HCT116 (cell line): Measurements from ENCODE around the gene DNAJC7. TPM values are rescaled to one million over a fixed set of nuclear protein-coding genes. Genes with fewer than 3 reads are reported as not detected.

Source experiments
- ATAC-seq: fragments of 200-7000 bp; cut with Tn5 transposase; 2 replicates; pipeline ENCODE4 v1.9.1; 2020; ENCODE audit warnings: mild to moderate bottlenecking, moderate library complexity
- BruUV-seq: library from RNA; stranded (reverse); fragments of 400-500 nt; replicated peaks from 2 replicates; lab custom pipeline; 2021; lab: Mats Ljungman, UMichigan
- CTCF ChIA-PET: fragments of 300-600 bp; sonication (Branson Sonifier 250); formaldehyde crosslinking; loops from one replicate; lab custom pipeline; 2021; ENCODE audit warnings: antibody characterized with exemption; lab: Charles Lee
- POLR2A ChIA-PET: fragments of 300-600, 350-600 bp; sonication (Branson Sonifier 250); formaldehyde crosslinking; loops from one replicate; lab custom pipeline; 2021; ENCODE audit warnings: antibody characterized with exemption; lab: Charles Lee
- RAD21 ChIA-PET, 2 experiments: fragments of 300-600 bp; sonication (Branson Sonifier 250); formaldehyde crosslinking; loops; one replicate each; lab custom pipeline; 2023; ENCODE audit warnings: low total read pairs in 2 of 2; ENCODE audit not compliant: uncharacterized antibody in 2 of 2, unreplicated experiment in 2 of 2, low non-redundant PET in 1 of 2; lab: Charles Lee
- DNase-seq: peaks from one replicate; pipeline ENCODE4 v3.0.0-alpha.2; 2010; ENCODE audit warnings: low read depth, low spot score
- H2AFZ ChIP-seq: fragments of 200-600 bp; shearing (Covaris generic), sonication (generic); 2 replicates; pipeline ENCODE4 v1.6.1; 2017; ENCODE audit warnings: low read depth, mixed run types, mixed read lengths, antibody characterized with exemption, low read length; ENCODE audit not compliant: poor library complexity, severe bottlenecking
- H3K27ac ChIP-seq: 2 replicates; pipeline ENCODE4 v1.5.1; 2012; ENCODE audit warnings: low read depth, low read length
- H3K27me3 ChIP-seq: fragments of 200-600 bp; sonication (generic); 2 replicates; pipeline ENCODE4 v1.6.1; 2016; ENCODE audit warnings: mixed run types, low read length, mixed read lengths; ENCODE audit not compliant: insufficient read depth
- H3K36me3 ChIP-seq, 2 experiments: fragments of 200-500 bp in 1 of 2; fragments of 200-600 bp in 1 of 2; sonication (Bioruptor generic) in 1 of 2; sonication (generic) in 1 of 2; 2 replicates each; pipeline versions ENCODE4 v1.5.1 to v1.6.1; 2014 to 2016; ENCODE audit warnings: low read length in 2 of 2, inconsistent platforms in 1 of 2, mixed read lengths in 1 of 2, mixed run types in 1 of 2; ENCODE audit not compliant: insufficient read depth in 2 of 2, control insufficient read depth in 1 of 2
- H3K4me1 ChIP-seq, 2 experiments: fragments of 200-600 bp in 1 of 2; sonication (generic) in 1 of 2; 2 replicates each; pipeline versions ENCODE4 v1.5.1 to v1.6.1; 2012 to 2017; ENCODE audit warnings: low read length in 2 of 2, inconsistent platforms in 1 of 2, mild to moderate bottlenecking in 1 of 2, mixed read lengths in 1 of 2, mixed run types in 1 of 2, moderate library complexity in 1 of 2; ENCODE audit not compliant: insufficient read depth in 2 of 2, control insufficient read depth in 1 of 2
- H3K4me2 ChIP-seq: fragments of 200-600 bp; sonication (generic); 2 replicates; pipeline ENCODE4 v1.6.1; 2017; ENCODE audit warnings: mixed run types, low read length, mixed read lengths
- H3K4me3 ChIP-seq, 2 experiments: fragments of 200-600 bp in 1 of 2; sonication (generic) in 1 of 2; replicated peaks in 1 of 2; 2 replicates each; pipeline ENCODE4 v1.5.1; 2011 to 2016; ENCODE audit warnings: low read length in 2 of 2, control low read depth in 1 of 2, low read depth in 1 of 2, mild to moderate bottlenecking in 1 of 2, mixed read lengths in 1 of 2, mixed run types in 1 of 2
- H3K79me2 ChIP-seq: fragments of 200-600 bp; sonication (generic); 2 replicates; pipeline ENCODE4 v1.6.1; 2017; ENCODE audit warnings: mild to moderate bottlenecking, mixed run types, low read length, moderate library complexity, mixed read lengths; ENCODE audit not compliant: insufficient read depth
- H3K9ac ChIP-seq: fragments of 200-600 bp; sonication (generic); 2 replicates; pipeline ENCODE4 v1.6.1; 2016; ENCODE audit warnings: low read length, mixed read lengths
- H3K9me2 ChIP-seq: fragments of 200-600 bp; sonication (generic), shearing (Covaris generic); 2 replicates; pipeline ENCODE4 v1.6.1; 2017; ENCODE audit warnings: mixed run types, mild to moderate bottlenecking, moderate library complexity; ENCODE audit not compliant: insufficient read depth
- H3K9me3 ChIP-seq, 2 experiments: fragments of 200-500 bp in 1 of 2; fragments of 200-600 bp in 1 of 2; sonication (Bioruptor generic) in 1 of 2; sonication (generic) in 1 of 2; 2 replicates each; pipeline ENCODE4 v1.6.1; 2014 to 2017; ENCODE audit warnings: low read length in 2 of 2, mixed read lengths in 2 of 2, inconsistent platforms in 1 of 2, low read depth in 1 of 2, mild to moderate bottlenecking in 1 of 2, mixed run types in 1 of 2, moderate library complexity in 1 of 2; ENCODE audit not compliant: control insufficient read depth in 1 of 2, insufficient read depth in 1 of 2
- H4K20me1 ChIP-seq: fragments of 200-600 bp; sonication (generic), shearing (Covaris generic); 2 replicates; pipeline ENCODE4 v1.6.1; 2017; ENCODE audit warnings: mixed run types, mild to moderate bottlenecking, moderate library complexity; ENCODE audit not compliant: insufficient read depth
- ATF3 ChIP-seq: IDR thresholded peaks from 2 replicates; pipeline ENCODE4 v1.6.1; 2012
- CBX3 ChIP-seq: IDR thresholded peaks from 2 replicates; pipeline ENCODE4 v1.6.1; 2012; ENCODE audit warnings: low read depth
- CEBPB ChIP-seq: IDR thresholded peaks from 2 replicates; pipeline ENCODE4 v1.6.1; 2012; ENCODE audit warnings: low read depth
- CTCF ChIP-seq, 3 experiments: fragments of 200-600 bp in 1 of 3; sonication (generic) in 1 of 3; IDR thresholded peaks in 2 of 3; conservative IDR thresholded peaks in 1 of 3; 2 replicates each; pipeline ENCODE4 v1.5.1; 2012 to 2017; ENCODE audit warnings: low read depth in 2 of 3, low read length in 2 of 3, antibody characterized with exemption in 1 of 3, borderline replicate concordance in 1 of 3, control low read depth in 1 of 3, mild to moderate bottlenecking in 1 of 3, mixed read lengths in 1 of 3, mixed run types in 1 of 3, moderate library complexity in 1 of 3; ENCODE audit not compliant: insufficient read depth in 1 of 3
- EGR1 ChIP-seq: IDR thresholded peaks from 2 replicates; pipeline ENCODE4 v1.6.1; 2012; ENCODE audit warnings: low read depth
- EZH2 ChIP-seq: fragments of 200-600 bp; sonication (generic); IDR thresholded peaks from 2 replicates; pipeline ENCODE4 v1.6.1; 2017; ENCODE audit warnings: antibody characterized with exemption, mixed run types
- EZH2phosphoT487 ChIP-seq: fragments of 200-600 bp; IDR thresholded peaks from 2 replicates; pipeline ENCODE4 v1.6.1; 2018; ENCODE audit warnings: antibody characterized with exemption, borderline replicate concordance
- JUND ChIP-seq: IDR thresholded peaks from 2 replicates; pipeline ENCODE4 v1.6.1; 2012
- MAX ChIP-seq: IDR thresholded peaks from 2 replicates; pipeline ENCODE4 v1.6.1; 2012
- POLR2A ChIP-seq: IDR thresholded peaks from 2 replicates; pipeline ENCODE4 v1.7.0; 2011; ENCODE audit warnings: borderline replicate concordance; ENCODE audit not compliant: insufficient read depth, insufficient read length; ENCODE audit errors: extremely low read depth
- POLR2AphosphoS5 ChIP-seq: IDR thresholded peaks from 2 replicates; pipeline ENCODE4 v1.6.1; 2011; ENCODE audit warnings: mild to moderate bottlenecking, low read depth, low read length, moderate library complexity
- RAD21 ChIP-seq: IDR thresholded peaks from 2 replicates; pipeline ENCODE4 v1.6.1; 2012; ENCODE audit warnings: low read depth, mild to moderate bottlenecking
- REST ChIP-seq: IDR thresholded peaks from 2 replicates; pipeline ENCODE4 v1.6.1; 2012; ENCODE audit warnings: low read depth
- SIN3A ChIP-seq: IDR thresholded peaks from 2 replicates; pipeline ENCODE4 v1.6.1; 2012; ENCODE audit warnings: low read depth
- SRF ChIP-seq: IDR thresholded peaks from 2 replicates; pipeline ENCODE4 v1.6.1; 2012; ENCODE audit warnings: low read depth
- TCF7L2 ChIP-seq: IDR thresholded peaks from 2 replicates; pipeline ENCODE4 v1.7.0; 2011; ENCODE audit warnings: borderline replicate concordance, inconsistent platforms; ENCODE audit not compliant: insufficient read depth, insufficient read length; ENCODE audit errors: extremely low read depth
- YY1 ChIP-seq: IDR thresholded peaks from 2 replicates; pipeline ENCODE4 v1.6.1; 2011; ENCODE audit warnings: low read length, low read depth, moderate library complexity, mild to moderate bottlenecking; ENCODE audit not compliant: insufficient replicate concordance; ENCODE audit errors: extremely low read depth
- ZBTB33 ChIP-seq: IDR thresholded peaks from 2 replicates; pipeline ENCODE4 v1.6.1; 2011; ENCODE audit warnings: mild to moderate bottlenecking, low read length, moderate library complexity; ENCODE audit not compliant: insufficient replicate concordance; ENCODE audit errors: extremely low read depth
- intact Hi-C: fragments of 100-400 bp; cut with micrococcal nuclease; formaldehyde crosslinking; loops from 2 replicates; pipeline ENCODE4 v1.10.0; 2022
- total RNA-seq: library from RNA; stranded (reverse); gene quantifications from one replicate; pipeline ENCODE4 v1.2.1, GENCODE V29; 2021; ENCODE audit not compliant: unreplicated experiment

DNAJC7 gene
- total RNA-seq, 1 experiment from 2014 or later: 113 TPM

- intact Hi-C loops: no loop called here
- ChIA-PET POLR2A (no interaction called here), CTCF (interaction anchor here (1.1 to 1.4 kb wide), 2 partner anchors 44 to 47 kb away, joined by 3 to 4 read pairs; partner anchors contain the start of gene DNAJC7), RAD21 (no interaction called here)
- no peak overlapping the region for H3K4me2 ChIP-seq
- H3K9me2 ChIP-seq: no peaks in the 10 kb centered on the region
- TF ChIP-seq POLR2A (no peak), REST (no peak), CBX3 (no peak), CEBPB (no peak), POLR2AphosphoS5 (no peak), ATF3 (no peak), MAX (no peak), JUND (no peak), SRF (no peak), RAD21 (no peak), EZH2phosphoT487 (no peak), TCF7L2 (no peak), SIN3A (no peak), ZBTB33 (no peak), CTCF (IDR thresholded peaks at IDR 0.05 in 2 of 3, conservative IDR thresholded peaks at IDR 0.05 in 1 of 3; ENCODE audit: borderline replicate concordance in 1 of 3, insufficient read depth in 1 of 3, low read depth in 2 of 3, low read length in 2 of 3) (no peak), YY1 (no peak), EGR1 (no peak), EZH2 (no peak)
- no peak overlapping the region for H3K4me3 ChIP-seq
- no peaks in the 10 kb centered on the region for H3K36me3 ChIP-seq
- no peaks in the 10 kb centered on the region for H4K20me1 ChIP-seq
- no peak overlapping the region for H3K27ac ChIP-seq
- no peaks in the 10 kb centered on the region for H3K9me3 ChIP-seq
- H3K79me2 ChIP-seq: no peaks in the 10 kb centered on the region
- no peak for DNase-seq
- H2AFZ ChIP-seq: no peak overlapping the region
- H3K9ac ChIP-seq: no peak overlapping the region
- H3K27me3 ChIP-seq: no peaks in the 10 kb centered on the region
- H3K4me1 ChIP-seq: peaks cover 2 to 5% of the 10 kb centered on the region in 2 experiments; a peak in 1 of 4 replicates
- BruUV-seq: no TSS peak
- ATAC-seq: no peak
Observed at GRCh38 chr17:42061646-42062487, 44.6 kb upstream of the DNAJC7 start.
